Smooth muscle cell (in vitro differentiated cells): Measurements from ENCODE around the gene NDUFAF3. TPM values are rescaled to one million over a fixed set of nuclear protein-coding genes. Genes with fewer than 3 reads are reported as not detected.
A peak's percentile ranks its signal among the peaks of the same experiment; 100 is the strongest.

Experiments used
- DNase-seq: peaks from one replicate; lab custom pipeline; 2025; ENCODE audit not compliant: unreplicated experiment; lab: John Stamatoyannopoulos, UW
- H2AFZ ChIP-seq: fragments of 200-600 bp; sonication (generic); 2 replicates; pipeline ENCODE4 v1.6.0; 2016; ENCODE audit warnings: antibody characterized with exemption, low read depth, mild to moderate bottlenecking
- H3F3A ChIP-seq: fragments of 200-600 bp; sonication (generic); 2 replicates; pipeline ENCODE4 v1.6.0; 2017; ENCODE audit warnings: antibody characterized with exemption, low read depth
- H3K27ac ChIP-seq: fragments of 200-600 bp; sonication (generic); 2 replicates; pipeline ENCODE4 v1.5.1; 2016; ENCODE audit warnings: low read depth, mild to moderate bottlenecking
- H3K27me3 ChIP-seq: fragments of 200-600 bp; sonication (generic); 2 replicates; pipeline ENCODE4 v1.6.1; 2016; ENCODE audit warnings: low read depth, mild to moderate bottlenecking
- H3K36me3 ChIP-seq: fragments of 200-600 bp; sonication (generic); 2 replicates; pipeline ENCODE4 v1.5.1; 2016; ENCODE audit warnings: low read depth
- H3K4me1 ChIP-seq: fragments of 200-600 bp; sonication (generic); 2 replicates; pipeline ENCODE4 v1.5.1; 2016; ENCODE audit warnings: low read depth
- H3K4me2 ChIP-seq: fragments of 200-600 bp; sonication (generic); 2 replicates; pipeline ENCODE4 v1.6.0; 2016; ENCODE audit warnings: mild to moderate bottlenecking
- H3K4me3 ChIP-seq: fragments of 200-600 bp; sonication (generic); 2 replicates; pipeline ENCODE4 v1.5.1; 2016; ENCODE audit warnings: mild to moderate bottlenecking
- H3K79me2 ChIP-seq: fragments of 200-600 bp; sonication (generic); 2 replicates; pipeline ENCODE4 v1.6.0; 2016; ENCODE audit warnings: low read depth, mild to moderate bottlenecking
- H3K9ac ChIP-seq: fragments of 200-600 bp; sonication (generic); 2 replicates; pipeline ENCODE4 v1.6.0; 2016; ENCODE audit warnings: low read depth
- H3K9me3 ChIP-seq: fragments of 200-600 bp; sonication (generic); replicated peaks from 2 replicates; pipeline ENCODE4 v1.5.1; 2016; ENCODE audit warnings: low read depth
- H4K20me1 ChIP-seq: fragments of 200-600 bp; sonication (generic); 2 replicates; pipeline ENCODE4 v1.6.0; 2016; ENCODE audit warnings: low read depth
- WGBS: methylation state at CpG from one replicate; pipeline ENCODE4 v1.1.7; 2016; ENCODE audit warnings: low lambda C conversion rate; 5-methylcytosine and 5-hydroxymethylcytosine counted together
- microRNA counts: library from miRNA; unstranded; fragments of <30 nt; microRNA quantifications from one replicate; lab custom pipeline; 2016
- microRNA-seq: library from miRNA; unstranded; fragments of <30 nt; microRNA quantifications from one replicate; pipeline ENCODE4, GENCODE V29; 2016; ENCODE audit warnings: borderline number of aligned reads
- polyA plus RNA-seq: library from polyadenylated mRNA; unstranded; fragments of >200 nt; fragmentation: Nextera tagmentation; extraction: Ambion mirVana; gene quantifications from 2 replicates; pipeline ENCODE4 v1.2.1, GENCODE V29; 2016
- small RNA-seq: library from RNA; depleted of rRNA; stranded (forward); fragments of <200 nt; gene quantifications from one replicate; pipeline ENCODE3, GENCODE V24; 2014
- total RNA-seq: library from RNA; depleted of rRNA; stranded (reverse); fragments of >200 nt; gene quantifications from 2 replicates; pipeline ENCODE4 v1.2.3, GENCODE V29; 2014
- TF ChIP-seq, protein P1 (sequence below): fragments of 200-600 bp; sonication (generic); IDR thresholded peaks from 2 replicates; pipeline ENCODE4 v1.5.1; 2017; ENCODE audit warnings: borderline replicate concordance, mild to moderate bottlenecking, antibody characterized with exemption; ENCODE audit not compliant: insufficient read depth, poor library complexity, severe bottlenecking

NDUFAF3 gene
- total and polyA plus RNA-seq, 2 experiments from 2014 or later = 124 to 175 TPM

- WGBS = 77% methylated on average over 7 of the region's 7 CpGs
- no peak for DNase-seq
- H3K9ac ChIP-seq = no peak overlapping the region
Measured at GRCh38 chr3:49058011-49058410, 36.1 kb downstream of the NDUFAF3 start.

More at GRCh38 chr3:49058011-49058410, 36.1 kb downstream of the NDUFAF3 start:
- Histone ChIP-seq H2AFZ (no peak overlapping the region), H3K4me3 (no peak overlapping the region), H3K4me2 (no peak overlapping the region), H3K36me3 (peaks cover 5% of the 10 kb centered on the region), H3K4me1 (no peaks in the 10 kb centered on the region), H4K20me1 (peaks cover 70% of the 10 kb centered on the region), H3K79me2 (peaks cover 35% of the 10 kb centered on the region), H3K9me3 (no peaks in the 10 kb centered on the region), H3K27ac (no peak overlapping the region), H3K27me3 (no peaks in the 10 kb centered on the region), H3F3A (no peaks in the 10 kb centered on the region)
- TF ChIP-seq, protein P1, sequence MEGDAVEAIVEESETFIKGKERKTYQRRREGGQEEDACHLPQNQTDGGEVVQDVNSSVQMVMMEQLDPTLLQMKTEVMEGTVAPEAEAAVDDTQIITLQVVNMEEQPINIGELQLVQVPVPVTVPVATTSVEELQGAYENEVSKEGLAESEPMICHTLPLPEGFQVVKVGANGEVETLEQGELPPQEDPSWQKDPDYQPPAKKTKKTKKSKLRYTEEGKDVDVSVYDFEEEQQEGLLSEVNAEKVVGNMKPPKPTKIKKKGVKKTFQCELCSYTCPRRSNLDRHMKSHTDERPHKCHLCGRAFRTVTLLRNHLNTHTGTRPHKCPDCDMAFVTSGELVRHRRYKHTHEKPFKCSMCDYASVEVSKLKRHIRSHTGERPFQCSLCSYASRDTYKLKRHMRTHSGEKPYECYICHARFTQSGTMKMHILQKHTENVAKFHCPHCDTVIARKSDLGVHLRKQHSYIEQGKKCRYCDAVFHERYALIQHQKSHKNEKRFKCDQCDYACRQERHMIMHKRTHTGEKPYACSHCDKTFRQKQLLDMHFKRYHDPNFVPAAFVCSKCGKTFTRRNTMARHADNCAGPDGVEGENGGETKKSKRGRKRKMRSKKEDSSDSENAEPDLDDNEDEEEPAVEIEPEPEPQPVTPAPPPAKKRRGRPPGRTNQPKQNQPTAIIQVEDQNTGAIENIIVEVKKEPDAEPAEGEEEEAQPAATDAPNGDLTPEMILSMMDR = no peak

MicroRNAs encoded within 50 kb of the gene (microRNA counts, 767-probe panel; counts per million panel counts)
- 10,946 counts per million, percentile 91 among the panel's probes with 10 or more counts for microRNA hsa-miR-191-5p (lab: Ali Mortazavi, UCI)
- microRNA hsa-miR-425-5p (lab: Ali Mortazavi, UCI) = 4,647 counts per million, percentile 21 among the panel's probes with 10 or more counts

Small RNA genes lying within 50 kb of the gene (microRNA-seq; reads per million reads assigned to microRNA genes)
- 21,201 reads per million, percentile 96 among the genes with 10 or more reads in this experiment for gene MIR191
- gene MIR425 = 4,347 reads per million, percentile 90 among the genes with 10 or more reads in this experiment

Small RNA genes lying within 50 kb of the gene (small RNA-seq; reads per million reads assigned to genes)
- gene MIR191 (5,248 reads per million, percentile 100 among the genes with 10 or more reads in this experiment), gene MIR425 (36.6 reads per million, percentile 94 among the genes with 10 or more reads in this experiment)

Other genes starting within 250 kb of the NDUFAF3 start
- gene PRKAR2A, start 174.2 kb upstream of the NDUFAF3 start, total RNA-seq = 33.1 and 36.7 TPM in 2 replicates
- gene PRKAR2A, start 174.2 kb upstream of the NDUFAF3 start, polyA plus RNA-seq = 11.9 and 13.5 TPM in 2 replicates
- gene SLC25A20, start 123.2 kb upstream of the NDUFAF3 start, total RNA-seq = 8.9 and 14.7 TPM in 2 replicates
- 12.1 and 14.6 TPM in 2 replicates for gene SLC25A20, start 123.2 kb upstream of the NDUFAF3 start, polyA plus RNA-seq
- gene ARIH2, start 103.3 kb upstream of the NDUFAF3 start, total RNA-seq = 43.6 and 44.9 TPM in 2 replicates
- gene ARIH2, start 103.3 kb upstream of the NDUFAF3 start, polyA plus RNA-seq = 39.7 and 44.0 TPM in 2 replicates
- 20.3 and 22.7 TPM in 2 replicates for gene P4HTM, start 31.9 kb upstream of the NDUFAF3 start, total RNA-seq
- 29.9 and 30.4 TPM in 2 replicates for gene P4HTM, start 31.9 kb upstream of the NDUFAF3 start, polyA plus RNA-seq
- gene WDR6, start 14.7 kb upstream of the NDUFAF3 start, total RNA-seq = 61.8 and 72.8 TPM in 2 replicates
- 86.8 and 115 TPM in 2 replicates for gene WDR6, start 14.7 kb upstream of the NDUFAF3 start, polyA plus RNA-seq
- 32.1 and 35.6 TPM in 2 replicates for gene DALRD3, start 3.5 kb upstream of the NDUFAF3 start, total RNA-seq
- gene DALRD3, start 3.5 kb upstream of the NDUFAF3 start, polyA plus RNA-seq = 39.0 and 51.1 TPM in 2 replicates
- 121 and 128 TPM in 2 replicates for gene IMPDH2, start 7.3 kb downstream of the NDUFAF3 start, total RNA-seq
- 105 and 127 TPM in 2 replicates for gene IMPDH2, start 7.3 kb downstream of the NDUFAF3 start, polyA plus RNA-seq
- gene QRICH1, start 72.0 kb downstream of the NDUFAF3 start, total RNA-seq = 62.0 and 76.4 TPM in 2 replicates
- gene QRICH1, start 72.0 kb downstream of the NDUFAF3 start, polyA plus RNA-seq = 38.2 and 48.8 TPM in 2 replicates
- gene QARS1, start 82.6 kb downstream of the NDUFAF3 start, total RNA-seq = 135 and 150 TPM in 2 replicates
- gene QARS1, start 82.6 kb downstream of the NDUFAF3 start, polyA plus RNA-seq = 107 and 114 TPM in 2 replicates
- gene USP19, start 98.7 kb downstream of the NDUFAF3 start, total RNA-seq = 21.1 and 42.3 TPM in 2 replicates
- 20.6 and 22.1 TPM in 2 replicates for gene USP19, start 98.7 kb downstream of the NDUFAF3 start, polyA plus RNA-seq
- 354 and 503 TPM in 2 replicates for gene LAMB2, start 110.9 kb downstream of the NDUFAF3 start, total RNA-seq
- gene LAMB2, start 110.9 kb downstream of the NDUFAF3 start, polyA plus RNA-seq = 456 and 471 TPM in 2 replicates
- 19.6 and 33.8 TPM in 2 replicates for gene CCDC71, start 144.2 kb downstream of the NDUFAF3 start, total RNA-seq
- 0.59 and 0.80 TPM in 2 replicates for gene CCDC71, start 144.2 kb downstream of the NDUFAF3 start, polyA plus RNA-seq
- 20.8 and 22.5 TPM in 2 replicates for gene KLHDC8B, start 149.5 kb downstream of the NDUFAF3 start, total RNA-seq
- 42.1 and 51.9 TPM in 2 replicates for gene KLHDC8B, start 149.5 kb downstream of the NDUFAF3 start, polyA plus RNA-seq